HG03354 (cell line): ENCODE results near the gene SCGB3A1.

Experiments used
- ATAC-seq: cut with Tn5 transposase; IDR thresholded peaks from one replicate; pipeline ENCODE4 v1.9.1; 2021; ENCODE audit warnings: mild to moderate bottlenecking; ENCODE audit not compliant: unreplicated experiment, poor library complexity, severe bottlenecking

SCGB3A1 gene

GRCh38 chr5:180625791-180626660 lies 34.7 kb upstream of the SCGB3A1 start:
- no peak for ATAC-seq

- ATAC-seq, result no peak
These were observed 34.0 kb upstream of the SCGB3A1 start for GRCh38 chr5:180625125-180625790.

GRCh38 chr5:180624587-180624986 lies 33.3 kb upstream of the SCGB3A1 start:
- ATAC-seq, result no peak

- no peak for ATAC-seq
These were observed 32.5 kb upstream of the SCGB3A1 start for GRCh38 chr5:180623844-180624243.

- no peak for ATAC-seq
These were observed 32.1 kb upstream of the SCGB3A1 start for GRCh38 chr5:180623411-180623834.

- no peak for ATAC-seq
These were observed 31.6 kb upstream of the SCGB3A1 start for GRCh38 chr5:180622910-180623309.

- ATAC-seq, result no peak
These were observed 30.0 kb upstream of the SCGB3A1 start for GRCh38 chr5:180621311-180621710.

GRCh38 chr5:180620014-180620413 lies 28.7 kb upstream of the SCGB3A1 start:
- no peak for ATAC-seq

- ATAC-seq, result no peak
These were observed 28.2 kb upstream of the SCGB3A1 start for GRCh38 chr5:180619563-180619915.

GRCh38 chr5:180618829-180619562 lies 27.7 kb upstream of the SCGB3A1 start:
- no peak for ATAC-seq

GRCh38 chr5:180618487-180618828 lies 27.2 kb upstream of the SCGB3A1 start:
- ATAC-seq, result no peak

GRCh38 chr5:180613814-180614188 lies 22.5 kb upstream of the SCGB3A1 start:
- ATAC-seq, result no peak

GRCh38 chr5:180613188-180613813 lies 22.0 kb upstream of the SCGB3A1 start:
- no peak for ATAC-seq

- ATAC-seq, result no peak
These were observed 21.4 kb upstream of the SCGB3A1 start for GRCh38 chr5:180612683-180613082.

GRCh38 chr5:180611140-180611850 lies 20.0 kb upstream of the SCGB3A1 start:
- no peak for ATAC-seq

- ATAC-seq, result no peak
These were observed 18.7 kb upstream of the SCGB3A1 start for GRCh38 chr5:180609817-180610550.

GRCh38 chr5:180609386-180609785 lies 18.1 kb upstream of the SCGB3A1 start:
- no peak for ATAC-seq

GRCh38 chr5:180608572-180609310 lies 17.4 kb upstream of the SCGB3A1 start:
- ATAC-seq, result no peak
